ENCODE data around the gene PTPRZ1. TPM values are rescaled to one million over a fixed set of nuclear protein-coding genes. Genes with fewer than 3 reads are reported as not detected.

Gene PTPRZ1
- total and polyA plus RNA-seq, 2 of the 4 experiments (the other 2 are of a cell fraction), result not detected

DNA sequence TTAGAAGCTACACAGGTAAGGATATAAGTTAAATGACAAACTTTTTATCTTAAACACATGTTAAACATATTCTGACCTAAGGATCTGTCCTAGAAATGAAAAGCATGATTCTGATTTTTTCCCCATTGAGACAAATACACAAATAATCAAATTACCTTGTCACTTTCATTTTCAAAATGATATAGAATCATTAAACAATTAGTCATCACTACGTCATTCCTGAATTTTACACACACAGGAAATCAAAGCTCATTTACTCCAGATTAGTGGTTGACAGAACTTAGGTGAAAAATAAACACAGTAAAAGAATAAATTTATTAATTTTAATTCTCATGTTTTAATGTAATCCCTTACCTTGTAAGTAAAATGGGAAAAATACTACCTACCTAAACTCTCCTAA lies 182.1 kb downstream of the PTPRZ1 start:
- POLR2A ChIA-PET (ENCODE audit: unreplicated experiment), result no interaction called here
- in situ Hi-C loops (cut with MboI; ENCODE audit: low sequenced_read_pairs), result no loop called here
- Histone ChIP-seq H3K36me3 (ENCODE audit: control insufficient read depth, insufficient read depth, low read length) (no peaks in the 10 kb centered on the region), H2AK9ac (replicated peaks; ENCODE audit: low read depth, low read length, poor library complexity) (no peak overlapping the region), H3K18ac (ENCODE audit: low read depth, low read length) (no peak overlapping the region), H4K91ac (ENCODE audit: insufficient read depth, low read depth, low read length) (no peak overlapping the region), H3K79me1 (ENCODE audit: low read depth in 1 of 2, low read length in 2 of 2) (no peaks in the 10 kb centered on the region), H2AK5ac (ENCODE audit: low read depth, low read length) (no peak overlapping the region), H3K4me1 (ENCODE audit: control insufficient read depth, insufficient read depth, low read length) (no peaks in the 10 kb centered on the region), H2BK5ac (ENCODE audit: low read depth, low read length, poor library complexity, severe bottlenecking) (no peak overlapping the region), H3K14ac (replicated peaks; ENCODE audit: low read depth, low read length) (no peak overlapping the region), H3K4me3 (ENCODE audit: insufficient read depth, low read depth, low read length) (no peak overlapping the region), H3K56ac (ENCODE audit: extremely low read depth, insufficient read depth, low read length) (no peak overlapping the region), H4K20me1 (ENCODE audit: insufficient read depth, low read length) (no peaks in the 10 kb centered on the region), H2AFZ (replicated peaks; ENCODE audit: low read length, poor library complexity) (no peak overlapping the region), H3K4me2 (ENCODE audit: low read depth, low read length) (no peak overlapping the region), H3K9ac (ENCODE audit: low read depth, low read length) (no peak overlapping the region), H3K27me3 (ENCODE audit: control insufficient read depth, insufficient read depth, low read length) (no peaks in the 10 kb centered on the region), H3K4ac (ENCODE audit: low read depth, low read length) (no peak overlapping the region), H4K8ac (ENCODE audit: low read depth in 2 of 2, low read length in 2 of 2) (no peak overlapping the region), H4K5ac (ENCODE audit: low read depth, low read length) (no peak overlapping the region), H2BK20ac (ENCODE audit: low read depth, low read length) (no peak overlapping the region), H3K9me3 (ENCODE audit: control insufficient read depth, insufficient read depth, low read length) (no peaks in the 10 kb centered on the region), H3K23ac (ENCODE audit: low read depth, low read length) (no peak overlapping the region), H2BK120ac (ENCODE audit: low read depth, low read length) (no peak overlapping the region), H3K27ac (ENCODE audit: insufficient read depth, low read length) (no peak overlapping the region), H2BK15ac (ENCODE audit: low read depth, low read length) (no peak overlapping the region), H3K9me1 (ENCODE audit: insufficient read depth, low read length) (no peaks in the 10 kb centered on the region)
- no TSS peak for BruUV-seq (replicated peaks)
- DNase-seq, result no peak
- no peak for ATAC-seq (ENCODE audit: low read depth)
- dilution Hi-C loops (cut with HindIII; ENCODE audit: low sequenced_read_pairs, unreplicated experiment), result no loop called here
- intact Hi-C loops (cut with micrococcal nuclease), result no loop called here
- CTCF ChIA-PET, result interaction anchor here (0.6 kb wide), 1 partner anchor 111 kb away, joined by 9 read pairs; no protein-coding TSS in a partner anchor
- TF ChIP-seq BHLHE40 (IDR thresholded peaks at IDR 0.05; ENCODE audit: low read depth, low read length) (no peak), RFX5 (IDR thresholded peaks at IDR 0.05; ENCODE audit: low read depth, low read length) (no peak), RAD21 (IDR thresholded peaks at IDR 0.05; ENCODE audit: low read length) (no peak), FOS (IDR thresholded peaks at IDR 0.05; ENCODE audit: low read depth, low read length) (no peak), CEBPB (IDR thresholded peaks at IDR 0.05; ENCODE audit: low read depth, low read length) (no peak), MAZ (IDR thresholded peaks at IDR 0.05; ENCODE audit: borderline replicate concordance, low read depth, low read length) (no peak), CHD1 (IDR thresholded peaks at IDR 0.05; ENCODE audit: low read depth, low read length) (no peak), NFE2L2 (IDR thresholded peaks at IDR 0.05; ENCODE audit: low read depth, low read length) (no peak)
- TF ChIP-seq, protein P1, sequence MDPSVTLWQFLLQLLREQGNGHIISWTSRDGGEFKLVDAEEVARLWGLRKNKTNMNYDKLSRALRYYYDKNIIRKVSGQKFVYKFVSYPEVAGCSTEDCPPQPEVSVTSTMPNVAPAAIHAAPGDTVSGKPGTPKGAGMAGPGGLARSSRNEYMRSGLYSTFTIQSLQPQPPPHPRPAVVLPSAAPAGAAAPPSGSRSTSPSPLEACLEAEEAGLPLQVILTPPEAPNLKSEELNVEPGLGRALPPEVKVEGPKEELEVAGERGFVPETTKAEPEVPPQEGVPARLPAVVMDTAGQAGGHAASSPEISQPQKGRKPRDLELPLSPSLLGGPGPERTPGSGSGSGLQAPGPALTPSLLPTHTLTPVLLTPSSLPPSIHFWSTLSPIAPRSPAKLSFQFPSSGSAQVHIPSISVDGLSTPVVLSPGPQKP (IDR thresholded peaks at IDR 0.05; ENCODE audit: borderline replicate concordance, low read depth, low read length), result no peak
- TF ChIP-seq, protein P2, sequence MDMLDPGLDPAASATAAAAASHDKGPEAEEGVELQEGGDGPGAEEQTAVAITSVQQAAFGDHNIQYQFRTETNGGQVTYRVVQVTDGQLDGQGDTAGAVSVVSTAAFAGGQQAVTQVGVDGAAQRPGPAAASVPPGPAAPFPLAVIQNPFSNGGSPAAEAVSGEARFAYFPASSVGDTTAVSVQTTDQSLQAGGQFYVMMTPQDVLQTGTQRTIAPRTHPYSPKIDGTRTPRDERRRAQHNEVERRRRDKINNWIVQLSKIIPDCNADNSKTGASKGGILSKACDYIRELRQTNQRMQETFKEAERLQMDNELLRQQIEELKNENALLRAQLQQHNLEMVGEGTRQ (IDR thresholded peaks at IDR 0.05; ENCODE audit: low read depth, low read length), result no peak
- TF ChIP-seq, protein P3, sequence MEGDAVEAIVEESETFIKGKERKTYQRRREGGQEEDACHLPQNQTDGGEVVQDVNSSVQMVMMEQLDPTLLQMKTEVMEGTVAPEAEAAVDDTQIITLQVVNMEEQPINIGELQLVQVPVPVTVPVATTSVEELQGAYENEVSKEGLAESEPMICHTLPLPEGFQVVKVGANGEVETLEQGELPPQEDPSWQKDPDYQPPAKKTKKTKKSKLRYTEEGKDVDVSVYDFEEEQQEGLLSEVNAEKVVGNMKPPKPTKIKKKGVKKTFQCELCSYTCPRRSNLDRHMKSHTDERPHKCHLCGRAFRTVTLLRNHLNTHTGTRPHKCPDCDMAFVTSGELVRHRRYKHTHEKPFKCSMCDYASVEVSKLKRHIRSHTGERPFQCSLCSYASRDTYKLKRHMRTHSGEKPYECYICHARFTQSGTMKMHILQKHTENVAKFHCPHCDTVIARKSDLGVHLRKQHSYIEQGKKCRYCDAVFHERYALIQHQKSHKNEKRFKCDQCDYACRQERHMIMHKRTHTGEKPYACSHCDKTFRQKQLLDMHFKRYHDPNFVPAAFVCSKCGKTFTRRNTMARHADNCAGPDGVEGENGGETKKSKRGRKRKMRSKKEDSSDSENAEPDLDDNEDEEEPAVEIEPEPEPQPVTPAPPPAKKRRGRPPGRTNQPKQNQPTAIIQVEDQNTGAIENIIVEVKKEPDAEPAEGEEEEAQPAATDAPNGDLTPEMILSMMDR (conservative IDR thresholded peaks at IDR 0.05; ENCODE audit: low read depth, low read length), result no peak
- WGBS, 2 experiments (ENCODE audit: extremely low coverage in 2 of 2, insufficient read length in 1 of 2), result no CpG with 5 or more reads among the region's 1 CpG
